Limb (tissue), 2 donors: ENCODE measurements around the gene MRGPRE.

Experiments used
- DNase-seq, 2 donors: peaks; one replicate each; pipeline ENCODE4 v3.0.0-alpha.2; 2016; ENCODE audit errors: extremely low spot score in 2 of 2

MRGPRE gene

DNA sequence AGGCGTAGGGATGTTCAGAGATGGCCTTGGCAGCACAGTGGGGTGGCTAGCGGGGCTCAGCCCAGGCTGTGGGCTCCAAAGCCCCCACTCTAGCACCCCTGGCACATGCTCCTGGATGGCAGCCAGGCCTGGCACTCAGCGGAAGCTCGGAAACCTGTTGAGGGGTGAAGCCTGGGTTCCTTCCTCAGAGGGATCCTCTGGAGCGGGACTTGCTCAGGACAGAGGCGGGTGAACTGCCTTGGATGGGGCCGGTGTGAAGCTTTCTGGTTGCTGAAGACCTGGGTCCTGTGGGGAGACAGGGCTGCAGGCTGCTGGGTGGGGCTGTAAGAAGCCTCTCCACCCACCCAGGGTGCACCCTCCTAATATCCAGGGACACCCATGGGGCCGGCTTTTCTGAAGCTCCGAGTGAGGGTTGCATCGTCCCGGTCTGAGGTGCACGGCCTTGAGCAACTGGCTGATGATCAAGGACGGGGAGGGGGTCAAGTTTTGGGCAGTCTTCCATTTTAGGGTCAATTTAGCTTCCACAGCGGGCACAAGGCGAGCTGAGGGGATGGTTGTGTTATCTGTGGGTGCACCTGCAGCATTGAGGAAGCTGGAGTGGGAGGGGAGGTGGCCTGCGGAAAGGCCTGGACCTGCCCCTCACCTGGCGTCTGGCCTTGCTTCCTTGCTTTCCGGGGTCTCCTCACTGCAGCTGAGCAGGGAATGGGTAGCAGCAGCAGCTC is 5.2 kb downstream of the MRGPRE start:
- peak in 1 of 2 donors; percentile 26 for DNase-seq

DNA sequence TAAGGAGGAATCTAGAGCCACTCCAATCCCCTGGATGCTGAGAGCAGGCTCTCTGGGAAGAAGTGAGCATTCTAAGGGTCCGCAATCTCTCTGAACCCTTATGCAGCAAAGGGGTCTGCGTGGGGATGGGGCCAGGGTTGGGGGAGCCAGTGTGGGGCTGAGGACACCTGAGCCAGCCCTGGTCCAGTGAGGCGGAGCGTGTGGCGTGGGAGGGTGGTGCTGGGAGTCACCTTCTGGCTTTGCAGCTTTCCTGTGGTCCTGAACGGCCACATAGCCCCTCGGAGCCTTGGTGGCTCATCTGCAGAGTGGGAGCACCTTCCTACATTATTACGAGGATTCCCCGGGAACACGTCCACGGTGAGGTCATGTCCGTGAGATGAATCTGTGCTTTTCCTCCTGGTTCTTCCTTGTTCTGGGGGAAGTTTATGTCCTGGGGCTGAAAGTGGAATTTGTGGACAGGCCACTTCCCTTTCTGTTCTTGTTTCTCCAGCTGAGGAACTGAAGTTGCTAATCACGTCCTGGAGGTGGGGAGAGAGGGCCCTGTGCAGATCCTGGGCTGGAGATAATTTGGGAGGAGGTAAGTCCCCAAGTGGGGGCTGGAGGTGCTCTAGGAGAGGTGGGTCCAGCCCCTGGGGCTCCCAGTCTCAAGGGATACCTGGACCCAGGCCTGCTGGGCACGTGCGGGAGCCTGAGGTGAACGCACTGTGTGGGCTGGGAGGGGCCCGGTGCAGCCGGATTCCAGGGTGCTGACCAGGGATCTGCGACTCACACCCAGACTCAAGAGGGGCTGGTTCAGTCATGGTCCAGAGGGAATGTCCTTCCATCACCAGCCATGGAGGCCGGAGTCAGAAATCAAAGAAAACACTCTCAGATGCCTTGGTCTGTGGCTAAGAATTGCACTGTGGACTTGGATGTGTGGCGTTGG is 6.1 kb downstream of the MRGPRE start:
- DNase-seq = no peak

DNA sequence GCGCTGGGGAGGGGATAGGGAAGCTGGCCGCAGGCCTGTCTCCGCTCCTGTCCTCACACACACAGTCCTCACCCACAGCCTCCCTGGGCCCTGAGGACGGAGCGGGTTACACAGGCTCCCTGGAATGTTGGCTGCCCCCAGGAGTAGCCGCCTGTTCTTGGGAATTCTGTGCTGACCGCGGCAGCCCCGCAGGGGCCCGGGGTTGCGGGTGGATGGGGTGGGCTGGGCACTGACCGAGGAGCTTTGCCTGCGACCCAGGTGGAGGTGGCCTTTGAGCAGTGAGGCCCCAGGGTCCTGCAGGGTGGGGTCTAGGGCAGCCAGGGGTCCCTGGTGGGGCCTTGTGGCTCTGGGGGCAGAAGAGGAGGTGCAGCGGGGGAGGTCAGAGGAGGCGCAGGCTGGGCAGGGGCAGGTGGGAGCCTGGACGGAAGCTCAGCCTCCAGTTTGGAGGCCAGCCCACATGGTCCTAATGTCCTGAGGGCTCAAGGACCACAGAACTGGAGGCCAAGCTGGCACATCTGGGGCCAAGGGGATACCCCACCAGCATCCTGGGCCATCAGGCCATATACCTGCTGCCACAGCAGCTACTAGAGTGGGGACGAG is 7.0 kb downstream of the MRGPRE start:
- peak in 1 of 2 donors; percentile 28 for DNase-seq

DNA sequence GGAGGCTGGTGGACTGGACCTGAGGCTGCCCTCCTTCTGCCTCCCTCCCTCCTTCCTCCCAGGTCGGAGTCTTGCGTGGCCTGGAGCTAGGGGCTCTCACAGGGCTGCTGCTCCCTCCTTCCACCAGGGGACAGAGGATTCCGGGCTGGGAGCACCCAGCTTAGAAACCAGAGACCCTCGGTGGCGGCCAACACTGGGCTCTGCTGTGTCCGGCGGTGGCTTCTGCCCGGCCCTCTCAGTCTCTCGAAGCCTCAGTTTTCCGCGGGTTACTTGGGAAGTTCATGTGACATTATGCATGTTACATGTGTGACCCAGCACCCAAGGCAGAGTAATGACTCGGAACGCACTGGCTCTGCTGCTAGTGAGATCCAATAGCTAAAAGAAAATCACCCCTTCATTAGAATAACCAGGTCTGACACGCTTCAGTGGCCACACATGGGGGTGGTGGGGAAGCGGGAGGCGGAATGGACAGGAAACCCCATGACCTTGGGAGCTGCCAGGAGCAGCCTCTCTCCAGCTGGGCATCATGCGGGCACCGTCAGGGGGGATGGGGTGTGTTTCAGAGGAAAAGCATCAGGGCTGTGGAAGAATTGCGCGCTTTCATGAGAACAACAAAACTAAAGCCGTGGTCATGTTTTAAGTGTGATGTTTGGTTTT is 7.7 kb downstream of the MRGPRE start:
- DNase-seq = peak in 1 of 2 donors; percentile 32

DNA sequence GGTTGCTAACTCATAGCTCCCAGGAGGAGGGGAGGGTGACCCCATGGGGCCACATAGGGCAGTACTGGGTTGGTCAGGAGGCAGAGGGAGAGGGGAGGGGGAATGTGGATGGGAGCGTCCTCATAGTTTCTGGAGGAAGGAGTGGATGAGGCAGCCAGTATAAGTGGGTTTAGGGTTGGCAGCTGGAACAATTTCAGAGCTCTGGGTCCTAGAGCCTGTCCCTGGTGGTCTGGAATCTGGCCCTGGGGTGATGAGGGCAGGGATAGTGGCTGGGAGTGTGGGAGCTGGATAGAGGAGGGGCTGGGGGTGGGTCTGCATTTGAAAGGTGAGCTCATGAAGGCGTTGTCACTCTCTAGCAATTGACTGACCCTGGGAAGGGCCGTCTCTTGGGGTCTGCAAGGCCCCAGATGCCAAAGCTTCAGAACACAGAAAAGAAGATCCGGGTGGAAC is 8.3 kb downstream of the MRGPRE start:
- peak in 1 of 2 donors; percentile 27 for DNase-seq

DNA sequence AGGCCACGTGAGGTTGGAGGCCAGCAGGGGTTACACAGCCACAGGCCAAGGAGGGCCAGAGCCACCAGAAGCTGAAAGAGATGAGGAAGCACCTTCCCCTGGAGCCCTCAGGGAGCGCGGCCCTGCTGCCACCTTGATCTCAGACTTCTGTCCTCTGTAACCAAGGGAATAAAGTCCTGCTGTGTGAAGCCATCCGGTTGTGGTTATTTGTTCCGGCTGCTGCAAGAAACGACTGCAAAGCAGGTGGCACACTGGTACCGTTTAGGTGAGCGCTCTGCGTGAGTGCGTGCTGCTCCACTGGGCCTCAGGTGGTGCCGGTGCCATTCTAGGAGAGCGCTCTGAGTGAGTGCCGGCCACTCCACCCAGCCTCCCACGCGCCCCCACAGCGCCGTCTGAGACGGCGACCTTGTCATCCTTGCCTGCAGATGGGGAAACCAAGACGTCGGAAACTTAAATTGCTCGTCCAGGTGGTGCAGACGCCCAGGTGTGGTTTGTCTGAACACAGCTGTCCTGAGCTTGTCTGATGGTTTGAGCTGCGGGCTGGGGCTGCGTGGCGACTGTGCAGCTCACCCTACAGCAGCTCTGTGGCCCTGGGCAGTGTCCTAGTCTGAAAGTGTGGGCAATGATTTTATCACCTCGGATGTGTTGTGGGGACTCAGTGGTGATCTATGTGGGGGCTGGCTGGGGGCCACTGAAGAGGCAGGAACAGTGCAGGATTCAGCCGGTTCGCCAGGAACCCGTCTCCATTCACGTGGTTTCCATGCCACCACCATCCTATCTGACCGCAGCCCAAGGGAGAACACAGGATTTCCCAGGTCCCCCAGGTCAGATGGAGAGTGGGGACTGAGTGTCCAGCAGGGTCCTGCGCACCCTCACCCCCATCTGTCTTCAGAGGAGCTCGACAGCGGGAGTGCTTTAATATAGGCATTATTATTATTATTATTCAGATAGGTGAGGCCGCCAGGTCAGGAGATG is 9.0 kb downstream of the MRGPRE start:
- DNase-seq = peak in 1 of 2 donors; percentile 25

DNA sequence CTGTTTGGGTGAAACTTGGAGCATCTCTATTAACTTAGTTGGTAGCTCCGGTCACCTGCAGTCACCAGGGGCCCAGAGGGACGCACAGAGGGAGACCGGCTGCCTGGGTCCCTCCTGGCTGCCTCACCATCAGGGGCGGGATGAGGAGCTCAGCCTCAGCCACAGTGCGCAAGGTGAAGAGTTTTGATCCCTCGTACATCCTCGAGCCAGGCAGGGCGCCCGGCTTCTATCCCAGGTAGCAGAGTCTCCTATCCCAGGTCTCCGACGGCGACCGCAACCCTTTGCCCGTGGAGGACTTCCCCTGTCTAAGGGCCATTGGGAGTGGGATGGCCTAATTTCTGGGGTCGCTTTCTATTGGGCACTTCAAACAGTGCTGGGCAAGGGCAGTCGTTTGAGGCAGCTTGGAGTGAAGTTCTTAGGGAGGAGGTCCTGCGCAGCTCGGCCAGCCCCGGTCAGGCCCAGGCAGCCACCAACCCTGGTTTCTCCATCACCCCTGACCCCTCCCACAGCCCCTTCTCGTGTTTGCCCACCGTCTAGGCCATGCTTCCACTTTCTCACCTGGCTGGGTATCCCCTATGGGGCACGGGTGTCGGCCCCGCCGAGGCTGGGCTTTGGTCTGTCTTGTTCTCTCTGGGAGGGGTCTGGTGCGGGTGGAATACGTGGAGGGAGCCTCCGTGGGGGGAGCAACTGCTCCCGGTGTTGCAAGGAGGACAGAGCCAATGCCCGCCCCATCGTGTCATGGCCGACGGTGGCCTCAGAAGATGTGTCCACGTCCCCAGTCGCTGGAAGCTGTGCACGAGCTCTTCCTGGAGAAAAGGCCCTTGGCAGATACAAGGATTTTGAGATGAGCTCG is 10.0 kb downstream of the MRGPRE start:
- peak in 1 of 2 donors; percentile 28 for DNase-seq

DNA sequence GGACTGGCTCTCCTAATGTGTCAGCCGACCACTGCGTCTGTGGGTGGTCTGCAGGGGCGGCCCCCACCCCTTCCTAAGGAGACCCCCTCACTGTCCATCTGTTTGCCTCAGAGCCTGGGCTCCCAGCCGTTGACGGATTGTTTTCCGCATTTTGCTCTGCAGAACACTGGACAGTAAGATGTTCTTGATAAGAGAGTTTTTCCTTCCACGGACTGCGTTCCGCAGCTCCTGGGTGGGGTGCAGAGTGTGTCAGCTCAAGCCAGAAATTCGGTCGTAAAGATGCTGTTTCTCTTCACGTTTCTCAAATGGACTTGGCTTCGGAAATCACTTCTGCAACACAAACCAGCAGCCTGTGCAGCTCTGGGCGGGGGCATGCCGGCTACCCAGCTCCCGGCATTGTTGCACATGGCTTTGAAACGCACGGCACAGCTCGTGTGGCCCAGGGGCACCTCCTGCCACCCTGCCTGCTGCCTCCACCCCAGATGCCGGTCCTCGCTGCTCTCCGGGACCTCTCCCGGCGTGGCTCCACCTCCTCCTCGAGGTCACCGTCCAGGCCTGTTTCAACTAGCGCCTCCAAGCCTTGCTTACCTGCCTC is 10.7 kb downstream of the MRGPRE start:
- peak in 1 of 2 donors; percentile 24 for DNase-seq

DNA sequence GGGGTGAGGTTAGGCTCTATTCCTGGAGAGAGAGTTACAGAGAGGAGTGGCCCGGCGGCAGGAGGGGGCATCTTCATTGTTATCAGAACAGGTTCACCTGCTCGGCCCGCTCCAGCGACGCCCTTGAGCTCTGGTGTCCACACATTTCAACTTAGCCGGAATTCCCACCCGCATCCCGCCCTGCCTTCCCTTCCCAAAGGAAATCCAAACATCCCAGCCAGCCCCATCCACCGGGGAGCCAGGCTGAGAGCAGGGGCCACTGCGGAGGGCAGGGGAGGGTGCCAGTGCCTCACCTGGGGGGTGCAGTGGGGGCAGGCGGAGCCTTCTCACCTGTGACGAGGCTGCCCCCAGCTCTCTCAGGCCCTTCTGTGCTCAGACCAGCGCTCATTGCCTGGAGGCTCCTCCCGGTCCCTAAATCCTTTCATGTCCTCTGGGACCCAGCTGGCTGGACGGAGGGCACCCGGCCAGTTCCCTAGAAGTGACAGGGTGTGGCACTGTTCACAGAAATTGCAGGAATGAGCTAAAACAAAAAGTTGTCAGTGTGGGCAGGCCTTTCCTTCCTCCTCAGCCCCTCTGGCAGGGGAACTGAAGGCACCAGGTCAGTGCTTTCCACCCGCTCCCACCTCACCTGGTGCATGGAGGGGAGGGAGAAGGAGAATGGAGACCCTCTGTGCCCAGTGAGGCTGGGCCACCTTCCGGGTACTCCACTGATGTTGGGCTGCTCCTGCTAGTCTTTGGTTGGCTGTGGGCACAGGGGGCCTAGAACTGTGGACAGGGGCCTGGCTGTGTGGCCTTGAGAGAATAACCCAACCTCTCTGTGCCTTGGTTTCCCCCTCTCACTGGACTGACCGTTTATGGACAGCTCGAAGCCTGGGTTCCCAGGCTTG is 11.5 kb downstream of the MRGPRE start:
- DNase-seq = peak in 1 of 2 donors; percentile 30

DNA sequence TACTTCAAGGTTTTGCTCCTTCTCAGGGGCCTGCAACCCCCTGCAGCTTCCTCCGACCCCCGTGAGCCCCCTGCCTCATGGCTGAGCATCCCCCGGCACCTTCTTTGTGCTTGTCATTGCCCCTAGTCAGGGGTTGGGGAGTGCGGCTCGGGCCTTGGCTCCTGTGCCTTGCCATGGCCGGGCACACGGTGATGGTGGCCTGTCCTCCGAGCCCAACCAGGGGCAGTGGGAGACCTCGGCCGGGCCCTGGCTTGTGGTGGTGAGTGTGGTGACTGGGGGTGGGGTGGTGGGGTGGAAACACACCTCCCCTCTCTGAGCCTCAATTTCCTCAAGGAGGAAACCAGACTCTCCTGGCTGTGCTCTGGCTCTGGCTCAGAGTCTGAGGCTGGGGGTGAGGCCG is 12.1 kb downstream of the MRGPRE start:
- DNase-seq = peak in 1 of 2 donors; percentile 27

DNA sequence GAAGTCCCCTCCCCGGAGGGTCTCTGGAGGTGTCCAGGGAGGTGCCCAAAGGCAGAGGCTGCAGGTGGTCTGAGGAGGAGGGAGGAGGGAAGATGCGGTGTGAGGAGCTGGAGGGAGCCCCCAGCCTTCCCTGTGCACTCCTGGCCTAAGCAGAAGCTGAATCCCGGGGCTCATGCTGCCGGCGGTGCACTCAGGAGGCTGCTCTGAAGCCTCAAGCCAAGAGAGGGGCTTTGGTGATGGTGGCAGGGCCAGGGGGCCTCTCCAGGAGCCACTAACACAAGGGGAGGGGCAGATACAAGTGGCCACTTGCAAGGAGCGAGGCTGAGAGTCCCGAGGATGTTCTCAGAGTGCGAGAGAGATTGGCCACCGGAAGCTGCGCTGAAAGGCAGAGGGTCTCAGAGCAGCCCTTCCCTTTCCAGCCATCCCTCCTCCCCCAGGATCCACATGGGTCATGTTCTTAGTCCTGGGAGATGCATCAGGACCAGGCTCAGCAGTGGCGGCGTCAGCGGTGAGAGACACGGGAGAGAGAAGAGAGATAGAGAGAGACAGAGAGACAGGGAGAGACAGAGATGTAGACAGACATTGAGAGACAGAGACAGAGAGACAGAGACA is 12.8 kb downstream of the MRGPRE start:
- peak in 1 of 2 donors; percentile 27 for DNase-seq

DNA sequence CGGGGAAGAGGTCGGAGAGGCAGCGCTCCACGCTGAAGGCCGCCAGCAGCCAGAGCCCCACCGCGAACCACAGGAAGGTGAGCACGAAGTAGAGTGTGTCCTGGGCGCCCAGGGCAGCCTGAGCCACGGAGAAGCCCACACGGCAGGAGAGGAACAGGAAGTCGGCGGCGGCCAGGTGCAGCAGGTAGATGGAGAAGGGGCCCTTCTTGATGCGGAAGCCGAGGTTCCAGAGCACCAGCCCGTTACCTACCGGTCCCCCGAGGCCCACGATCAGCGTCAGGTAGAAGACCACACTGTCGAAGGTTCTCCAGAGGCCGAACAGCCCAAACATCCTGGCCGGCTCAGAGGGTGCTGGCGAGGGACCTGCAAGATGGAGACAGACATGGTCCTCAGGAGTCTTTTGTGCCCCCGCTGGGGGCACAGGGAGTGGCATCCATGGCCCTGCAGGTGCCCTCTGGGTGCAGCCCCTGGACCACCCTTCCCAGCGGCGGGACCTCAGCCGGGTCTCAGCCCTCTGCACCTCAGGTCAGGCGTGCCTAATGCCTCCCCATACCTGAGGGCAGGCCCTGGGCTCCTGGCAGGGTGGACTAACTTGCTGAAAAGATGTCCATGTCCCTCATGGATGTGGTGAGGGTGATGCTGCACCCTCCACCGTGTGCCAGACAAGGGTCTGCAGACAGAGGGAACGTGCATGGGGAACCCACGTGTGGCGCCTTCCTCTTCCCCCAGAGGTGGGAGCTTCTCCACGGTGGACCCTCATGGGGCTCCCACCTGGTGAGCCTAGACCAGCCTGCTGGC is 13.5 kb downstream of the MRGPRE start, which contains the start of gene MRGPRG:
Gene MRGPRG, minus strand, starts transcription at position 331 of the 798 bp plus-strand sequence. Its CDS starts 0 bp downstream, at position 331.
- no peak for DNase-seq

DNA sequence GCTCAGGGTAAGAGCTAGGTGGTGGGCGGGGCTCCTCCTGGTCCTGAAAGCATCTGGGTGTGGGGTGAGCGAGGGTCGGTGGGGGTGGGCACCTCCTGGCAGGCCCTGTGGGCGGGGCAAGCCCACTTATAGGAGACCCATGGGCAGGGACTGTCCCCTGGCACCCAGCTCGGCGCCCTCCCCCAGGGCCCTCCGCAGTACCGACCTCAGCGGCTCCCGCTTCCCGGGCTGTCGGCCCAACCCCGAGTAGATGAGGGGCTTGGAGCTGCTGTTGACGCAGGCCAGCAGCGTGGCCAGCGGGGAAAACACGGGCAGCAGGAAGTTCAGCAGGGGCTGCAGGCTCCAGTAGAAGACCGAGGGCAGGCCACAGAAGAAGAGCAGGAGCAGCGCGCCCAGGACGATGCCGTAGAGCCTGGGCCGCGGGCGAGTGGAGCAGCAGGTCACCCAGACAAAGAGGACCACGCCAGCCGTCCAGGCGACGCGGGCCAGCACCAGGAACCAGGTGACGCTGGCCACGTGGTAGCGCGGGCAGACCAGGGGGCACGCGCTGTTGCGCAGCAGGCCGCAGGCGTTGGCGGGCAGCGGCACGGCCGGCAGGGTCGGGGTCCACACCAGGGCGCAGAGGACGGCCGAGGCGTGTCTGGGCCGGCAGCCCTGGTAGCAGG is 14.3 kb downstream of the MRGPRE start:
- no peak for DNase-seq

DNA sequence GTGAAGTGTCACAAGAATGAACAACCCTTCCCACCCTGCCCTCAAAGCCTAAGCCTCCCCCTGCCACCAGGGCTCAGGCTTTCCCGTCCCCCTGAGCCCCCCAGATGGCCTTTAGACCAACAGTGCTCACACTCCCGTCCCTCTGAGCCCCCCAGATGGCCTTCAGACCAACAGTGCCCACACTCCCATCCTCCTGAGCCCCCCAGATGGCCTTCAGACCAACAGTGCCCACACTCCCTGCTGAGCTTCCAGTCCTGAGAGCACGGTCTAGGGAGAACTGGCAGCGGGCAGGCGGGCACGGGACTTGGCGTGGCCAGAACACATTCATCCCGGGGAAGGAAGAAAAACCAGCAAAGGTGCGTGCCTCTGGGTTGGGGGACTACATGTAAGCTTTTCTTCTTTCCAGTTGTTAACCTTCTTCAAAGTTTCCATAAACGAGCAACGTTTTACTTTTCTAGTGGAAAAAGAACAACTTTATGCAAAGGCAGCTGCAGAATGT is 16.1 kb downstream of the MRGPRE start:
- no peak for DNase-seq

DNA sequence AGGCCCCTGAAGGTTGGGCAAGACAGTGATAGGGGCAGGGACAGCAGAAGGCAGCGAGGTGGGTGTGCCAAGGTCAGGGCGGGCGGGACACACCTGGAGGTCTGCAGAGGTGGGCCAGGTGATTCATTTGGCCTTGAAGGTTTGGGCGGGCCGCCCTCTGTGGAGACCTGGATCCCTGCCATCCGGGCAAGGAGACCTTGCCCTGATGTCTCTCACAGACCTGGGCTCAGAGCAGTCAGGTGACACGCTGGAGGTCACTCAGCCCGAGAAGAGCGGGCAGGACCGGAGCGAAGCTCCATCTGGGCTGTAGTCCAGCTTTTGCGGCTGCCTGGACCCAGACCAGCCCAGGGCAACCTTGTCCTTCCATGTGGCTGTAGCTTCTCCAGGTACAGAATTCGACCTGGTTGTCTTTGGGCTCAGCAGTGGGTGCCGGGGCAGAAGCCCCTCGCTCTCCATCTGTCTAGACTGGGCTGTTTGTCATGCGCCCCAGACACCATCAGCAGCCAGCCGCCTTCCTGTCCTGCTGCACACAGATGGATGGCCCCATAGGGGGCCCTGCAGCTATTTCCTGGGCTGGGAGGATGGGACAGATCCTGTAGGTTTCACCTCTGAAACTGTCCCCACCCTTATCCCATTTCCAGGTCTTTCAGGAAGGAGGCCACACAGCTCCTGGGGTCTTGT is 16.7 kb downstream of the MRGPRE start:
- DNase-seq = no peak
